ENCODE results near the gene PLEKHJ1. TPM values are rescaled to one million over a fixed set of nuclear protein-coding genes. Genes with fewer than 3 reads are reported as not detected.

PLEKHJ1 gene
- polyA plus RNA-seq, 1 of the 3 experiments (the other 2 are of a cell fraction) = 151 TPM

- TF ChIP-seq RAD21 (IDR thresholded peaks at IDR 0.05; ENCODE audit: low read length) = no peak
Measured at GRCh38 chr19:2225415-2226050, 10.6 kb downstream of the PLEKHJ1 start (continued).

GRCh38 chr19:2224754-2225349, 11.3 kb downstream of the PLEKHJ1 start:
- peaks cover 2% of the 10 kb centered on the region for H3F3A ChIP-seq (replicated peaks; ENCODE audit: insufficient read depth)
- H3K36me3 ChIP-seq (replicated peaks in 1 of 2; ENCODE audit: control insufficient read depth in 1 of 2, insufficient read depth in 2 of 2, low read length in 1 of 2) = peaks cover 3 to 60% of the 10 kb centered on the region in 2 experiments
- no peak overlapping the region for H3K4me2 ChIP-seq
- peaks cover 0 to 13% of the 10 kb centered on the region in 2 experiments; a peak in 1 of 4 replicates for H3K4me1 ChIP-seq (ENCODE audit: control insufficient read depth in 1 of 2, insufficient read depth in 2 of 2, low read depth in 1 of 2, low read length in 1 of 2)
- H4K20me1 ChIP-seq (ENCODE audit: insufficient read depth) = no peaks in the 10 kb centered on the region
- ChIA-PET CTCF (interaction anchor here (0.9 to 1.5 kb wide), 4 partner anchors 9 to 294 kb away, joined by 3 to 4 read pairs (median 3); partner anchors contain the start of gene PLEKHJ1), POLR2A (no interaction called here)
- no peak overlapping the region for H3K4me3 ChIP-seq (ENCODE audit: low read depth in 2 of 2, low read length in 1 of 2)
- no peak for TF ChIP-seq JUND (IDR thresholded peaks at IDR 0.05)
- no peak for TF ChIP-seq TAF1 (IDR thresholded peaks at IDR 0.05; ENCODE audit: borderline replicate concordance, low read depth, low read length)
- TF ChIP-seq NFIC (IDR thresholded peaks at IDR 0.05; ENCODE audit: borderline replicate concordance) = no peak
- no peak for TF ChIP-seq EZH2phosphoT487 (IDR thresholded peaks at IDR 0.05; ENCODE audit: borderline replicate concordance, low read depth)
- TF ChIP-seq NRF1 (IDR thresholded peaks at IDR 0.05; ENCODE audit: low read depth, low read length) = no peak
- no peak for TF ChIP-seq ELF1 (IDR thresholded peaks at IDR 0.05)
- no peak for TF ChIP-seq FOXM1 (IDR thresholded peaks at IDR 0.05; ENCODE audit: low read depth)
- no peak for TF ChIP-seq TCF12 (IDR thresholded peaks at IDR 0.05)
- TF ChIP-seq IRF3 (IDR thresholded peaks at IDR 0.05; ENCODE audit: low read depth, low read length) = no peak
- TF ChIP-seq FOXJ3 (CRISPR knock-in tag; IDR thresholded peaks at IDR 0.05) = no peak
- no peak for TF ChIP-seq FOSL2 (IDR thresholded peaks at IDR 0.05; ENCODE audit: borderline replicate concordance, low read depth)
- H3K27ac ChIP-seq (ENCODE audit: low read depth in 2 of 2, low read length in 1 of 2) = no peak overlapping the region
- no peaks in the 10 kb centered on the region for H3K79me2 ChIP-seq (ENCODE audit: insufficient read depth)
- 98% methylated on average over 13 of the region's 13 CpGs for WGBS (ENCODE audit: low lambda C conversion rate)
- H3K9ac ChIP-seq = no peak overlapping the region
- no peak for DNase-seq
- no peaks in the 10 kb centered on the region for H3K9me3 ChIP-seq
- no peak overlapping the region for H2AFZ ChIP-seq (ENCODE audit: low read depth)
- no peaks in the 10 kb centered on the region for H3K9me2 ChIP-seq
- no peaks in the 10 kb centered on the region for H3K27me3 ChIP-seq (ENCODE audit: insufficient read depth)

- H3K4me2 ChIP-seq = no peak overlapping the region
- H3K79me2 ChIP-seq (ENCODE audit: insufficient read depth) = no peaks in the 10 kb centered on the region
- CTCF ChIA-PET = no interaction called here
- H4K20me1 ChIP-seq (ENCODE audit: insufficient read depth) = no peaks in the 10 kb centered on the region
- 97% methylated on average over 14 of the region's 14 CpGs for WGBS (ENCODE audit: low lambda C conversion rate)
- no peak for DNase-seq
- H2AFZ ChIP-seq (ENCODE audit: low read depth) = no peak overlapping the region
- no peaks in the 10 kb centered on the region for H3K9me3 ChIP-seq
- no peaks in the 10 kb centered on the region for H3F3A ChIP-seq (replicated peaks; ENCODE audit: insufficient read depth)
- H3K4me3 ChIP-seq (ENCODE audit: low read depth in 2 of 2, low read length in 1 of 2) = no peak overlapping the region
- H3K27ac ChIP-seq (ENCODE audit: low read depth in 2 of 2, low read length in 1 of 2) = no peak overlapping the region
- POLR2A ChIA-PET = no interaction called here
- TF ChIP-seq RFX5 (IDR thresholded peaks at IDR 0.05; ENCODE audit: low read length) (no peak), RCOR1 (IDR thresholded peaks at IDR 0.05; ENCODE audit: low read length) (no peak)
- peaks cover 0 to 13% of the 10 kb centered on the region in 2 experiments; a peak in 1 of 4 replicates for H3K4me1 ChIP-seq (ENCODE audit: control insufficient read depth in 1 of 2, insufficient read depth in 2 of 2, low read depth in 1 of 2, low read length in 1 of 2)
- no peak overlapping the region for H3K9ac ChIP-seq
- H3K9me2 ChIP-seq = no peaks in the 10 kb centered on the region
- peaks cover 3 to 51% of the 10 kb centered on the region in 2 experiments for H3K36me3 ChIP-seq (replicated peaks in 1 of 2; ENCODE audit: control insufficient read depth in 1 of 2, insufficient read depth in 2 of 2, low read length in 1 of 2)
- no peaks in the 10 kb centered on the region for H3K27me3 ChIP-seq (ENCODE audit: insufficient read depth)
Measured at GRCh38 chr19:2223959-2224358, 12.2 kb downstream of the PLEKHJ1 start.
